Spinal cord (tissue), 10 donors: Measurements from ENCODE around the gene ECEL1. TPM values are rescaled to one million over a fixed set of nuclear protein-coding genes. Genes with fewer than 3 reads are reported as not detected.

Experiments
- DNase-seq, 6 donors: peaks; one replicate each; pipeline versions ENCODE4 v3.0.0 to v3.0.0-alpha.2; 2013 to 2015; ENCODE audit warnings: low spot score in 6 of 6, low read depth in 4 of 6
- H3K27ac ChIP-seq: one replicate; pipeline ENCODE4 v1.5.1; 2013; ENCODE audit warnings: low read depth, low read length, control low read depth
- H3K27me3 ChIP-seq: one replicate; pipeline ENCODE4 v1.6.1; 2013; ENCODE audit warnings: low read length; ENCODE audit not compliant: control insufficient read depth, insufficient read depth
- H3K36me3 ChIP-seq: one replicate; pipeline ENCODE4 v1.6.1; 2013; ENCODE audit warnings: low read length; ENCODE audit not compliant: control insufficient read depth, insufficient read depth
- H3K4me1 ChIP-seq: one replicate; pipeline ENCODE4 v1.6.1; 2013; ENCODE audit warnings: low read length; ENCODE audit not compliant: control insufficient read depth, insufficient read depth
- H3K4me3 ChIP-seq: one replicate; pipeline ENCODE4 v1.5.1; 2013; ENCODE audit warnings: low read depth, low read length, control low read depth
- H3K9me3 ChIP-seq: one replicate; pipeline ENCODE4 v1.6.1; 2013; ENCODE audit warnings: low read length; ENCODE audit not compliant: control insufficient read depth, insufficient read depth
- WGBS: methylation state at CpG from one replicate; pipeline ENCODE4 v1.1.5; 2013; ENCODE audit warnings: missing lambda C conversion rate; ENCODE audit not compliant: insufficient coverage; 5-methylcytosine and 5-hydroxymethylcytosine counted together
- polyA plus RNA-seq, 2 donors: library from polyadenylated mRNA; unstranded; fragments of 120-200 nt; gene quantifications; one replicate each; pipeline ENCODE4 v1.2.1, GENCODE V29; 2013; ENCODE audit not compliant: insufficient read length in 2 of 2
- total RNA-seq, 2 donors: library from RNA; depleted of rRNA in 1 of 2; stranded (reverse); fragments of 120-200 nt in 1 of 2; fragments of >200 nt in 1 of 2; gene quantifications; one replicate each; pipeline versions ENCODE4 v1.2.3 to v1.2.4, GENCODE V29; 2013 to 2014
- donor health status: healthy.

Gene ECEL1
- total and polyA plus RNA-seq, 4 donors, result 23.5 to 82.6 (median 52.8) TPM

GRCh38 chr2:232512602-232513001, 25.0 kb upstream of the ECEL1 start:
- peak in 4 of 6 donors; percentile 43 to 97 (median 66) for DNase-seq
- H3K4me3 ChIP-seq, result no peak overlapping the region
- no peak overlapping the region for H3K27ac ChIP-seq
- H3K36me3 ChIP-seq, result no peaks in the 10 kb centered on the region
- no peaks in the 10 kb centered on the region for H3K27me3 ChIP-seq
- H3K4me1 ChIP-seq, result peaks cover 30% of the 10 kb centered on the region
- 45% methylated on average over 8 of the region's 10 CpGs for WGBS
- no peaks in the 10 kb centered on the region for H3K9me3 ChIP-seq

- Histone ChIP-seq H3K4me3 (no peak overlapping the region), H3K4me1 (peaks cover 35% of the 10 kb centered on the region), H3K27ac (no peak overlapping the region), H3K36me3 (no peaks in the 10 kb centered on the region), H3K27me3 (no peaks in the 10 kb centered on the region), H3K9me3 (no peaks in the 10 kb centered on the region)
- 38% methylated on average over 11 of the region's 11 CpGs for WGBS
- DNase-seq, result peak in 2 of 6 donors; percentile 48 to 74
These were observed 23.8 kb upstream of the ECEL1 start for GRCh38 chr2:232511336-232511890.

- Histone ChIP-seq H3K4me1 (peaks cover 52% of the 10 kb centered on the region), H3K36me3 (no peaks in the 10 kb centered on the region), H3K27ac (no peak overlapping the region), H3K27me3 (peaks cover 18% of the 10 kb centered on the region), H3K9me3 (no peaks in the 10 kb centered on the region), H3K4me3 (no peak overlapping the region)
- 69% methylated on average over 4 of the region's 7 CpGs for WGBS
- DNase-seq, result no peak
These were observed 20.6 kb upstream of the ECEL1 start for GRCh38 chr2:232508251-232508650.

- Histone ChIP-seq H3K27me3 (peaks cover 20% of the 10 kb centered on the region), H3K4me3 (no peak overlapping the region), H3K4me1 (peaks cover 48% of the 10 kb centered on the region), H3K36me3 (no peaks in the 10 kb centered on the region), H3K9me3 (no peaks in the 10 kb centered on the region), H3K27ac (no peak overlapping the region)
- WGBS, result 68% methylated on average over 3 of the region's 4 CpGs
- DNase-seq, result no peak
These were observed 19.1 kb upstream of the ECEL1 start for GRCh38 chr2:232506709-232507108.

GRCh38 chr2:232505856-232506255, 18.2 kb upstream of the ECEL1 start:
- Histone ChIP-seq H3K4me3 (no peak overlapping the region), H3K27me3 (peaks cover 20% of the 10 kb centered on the region), H3K27ac (no peak overlapping the region), H3K4me1 (peaks cover 48% of the 10 kb centered on the region), H3K36me3 (no peaks in the 10 kb centered on the region), H3K9me3 (no peaks in the 10 kb centered on the region)
- DNase-seq, result peak in 1 of 6 donors; percentile 74
- 25% methylated on average over 10 of the region's 10 CpGs for WGBS

- peak in 2 of 6 donors; percentile 53 to 93 for DNase-seq
- H3K27me3 ChIP-seq, result peaks cover 20% of the 10 kb centered on the region
- 63% methylated on average over 1 of the region's 2 CpGs for WGBS
- no peaks in the 10 kb centered on the region for H3K36me3 ChIP-seq
- H3K9me3 ChIP-seq, result no peaks in the 10 kb centered on the region
- H3K4me3 ChIP-seq, result no peak overlapping the region
- H3K27ac ChIP-seq, result no peak overlapping the region
- H3K4me1 ChIP-seq, result peaks cover 47% of the 10 kb centered on the region
These were observed 16.8 kb upstream of the ECEL1 start for GRCh38 chr2:232504438-232504837.

GRCh38 chr2:232503809-232504323, 16.2 kb upstream of the ECEL1 start:
- peaks cover 47% of the 10 kb centered on the region for H3K4me1 ChIP-seq
- peak in 1 of 6 donors; percentile 31 for DNase-seq
- H3K27ac ChIP-seq, result no peak overlapping the region
- H3K36me3 ChIP-seq, result no peaks in the 10 kb centered on the region
- peak overlapping the region; percentile 42 for H3K4me3 ChIP-seq
- no peaks in the 10 kb centered on the region for H3K9me3 ChIP-seq
- H3K27me3 ChIP-seq, result peaks cover 20% of the 10 kb centered on the region
- 15% methylated on average over 15 of the region's 16 CpGs for WGBS

- no peaks in the 10 kb centered on the region for H3K9me3 ChIP-seq
- WGBS, result under 1% methylated on average over 56 of the region's 75 CpGs
- peaks cover 47% of the 10 kb centered on the region for H3K4me1 ChIP-seq
- H3K4me3 ChIP-seq, result peak overlapping the region; percentile 42
- H3K27me3 ChIP-seq, result peaks cover 20% of the 10 kb centered on the region
- H3K36me3 ChIP-seq, result no peaks in the 10 kb centered on the region
- peak in 3 of 6 donors; percentile 33 to 86 (median 77) for DNase-seq
- H3K27ac ChIP-seq, result no peak overlapping the region
These were observed 15.5 kb upstream of the ECEL1 start for GRCh38 chr2:232502911-232503808.

- Histone ChIP-seq H3K27ac (no peak overlapping the region), H3K4me1 (peaks cover 42% of the 10 kb centered on the region), H3K27me3 (peaks cover 20% of the 10 kb centered on the region), H3K4me3 (no peak overlapping the region), H3K9me3 (no peaks in the 10 kb centered on the region), H3K36me3 (no peaks in the 10 kb centered on the region)
- DNase-seq, result peak in 1 of 6 donors; percentile 85
- 4% methylated on average over 13 of the region's 21 CpGs for WGBS
These were observed 14.9 kb upstream of the ECEL1 start for GRCh38 chr2:232502511-232502910.
